ENCODE results near the gene REG1B. TPM values are rescaled to one million over a fixed set of nuclear protein-coding genes. Genes with fewer than 3 reads are reported as not detected.

The REG1B gene
- total RNA-seq (2014; rRNA removed; shearing (Covaris generic)), result not detected in 2 replicates

- H3K4me1 ChIP-seq, result no peaks in the 10 kb centered on the region
- H3K9me3 ChIP-seq (replicated peaks), result no peaks in the 10 kb centered on the region
- no peaks in the 10 kb centered on the region for H3K27me3 ChIP-seq
- DNase-seq, result no peak
- H3K27ac ChIP-seq, result no peak within 1 kb of the TSS
- no peak within 1 kb of the TSS for H3K4me3 ChIP-seq
- H3K36me3 ChIP-seq, result no peaks in the 10 kb centered on the region
These were observed at the start of gene REG1B for GRCh38 chr2:79087785-79088364. TSS of gene REG1B (minus strand) at chr2:79087993. CDS start at chr2:79087612, 381 bp downstream.

GRCh38 chr2:79131687-79132086 lies 43.9 kb upstream of the REG1B start:
- no peaks in the 10 kb centered on the region for H3K36me3 ChIP-seq
- H3K27me3 ChIP-seq, result no peaks in the 10 kb centered on the region
- H3K4me1 ChIP-seq, result no peaks in the 10 kb centered on the region
- no peaks in the 10 kb centered on the region for H3K9me3 ChIP-seq (replicated peaks)
- no peak overlapping the region for H3K4me3 ChIP-seq
- DNase-seq, result no peak
- no peak overlapping the region for H3K27ac ChIP-seq

DNA sequence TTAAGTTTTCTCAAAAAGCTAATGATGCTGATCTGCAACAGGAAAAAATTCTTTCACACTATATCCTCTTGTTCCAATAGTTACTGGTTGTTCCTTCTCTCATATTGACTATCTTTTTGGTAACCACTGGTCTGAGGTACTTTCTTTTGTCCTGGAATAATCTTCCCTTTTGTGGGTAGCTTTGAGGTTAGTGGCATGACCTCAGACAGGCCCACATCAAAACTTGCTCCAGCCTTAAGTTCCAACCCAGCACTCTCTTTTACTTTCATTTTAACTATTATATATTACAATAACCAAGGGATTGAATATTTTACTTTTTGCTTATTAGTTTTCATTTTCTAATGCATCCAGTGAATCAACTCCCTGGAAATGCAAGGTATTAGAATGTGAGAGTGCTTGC lies 42.0 kb upstream of the REG1B start:
- no peaks in the 10 kb centered on the region for H3K9me3 ChIP-seq (replicated peaks)
- DNase-seq, result no peak
- no peaks in the 10 kb centered on the region for H3K36me3 ChIP-seq
- H3K4me1 ChIP-seq, result no peaks in the 10 kb centered on the region
- H3K4me3 ChIP-seq, result no peak overlapping the region
- H3K27ac ChIP-seq, result no peak overlapping the region
- no peaks in the 10 kb centered on the region for H3K27me3 ChIP-seq

DNA sequence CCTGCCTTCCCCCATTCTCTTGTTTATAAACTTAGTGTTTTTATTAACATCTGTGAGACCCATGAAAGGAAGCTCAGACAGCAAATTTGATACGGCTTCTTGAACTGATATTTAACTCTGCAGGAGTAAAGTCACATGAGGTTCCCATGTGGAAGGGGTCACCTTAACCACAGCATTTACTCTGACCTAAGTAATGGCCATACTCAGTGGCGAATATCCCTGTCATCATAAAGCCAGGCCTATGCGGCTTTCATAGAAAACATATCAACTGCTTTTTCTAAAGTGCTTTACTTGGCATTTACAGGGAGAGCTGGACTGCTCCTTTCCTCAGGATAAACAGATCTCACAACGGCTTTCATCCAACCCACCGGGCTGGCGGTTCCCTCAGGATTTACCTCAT lies 41.5 kb upstream of the REG1B start:
- no peak overlapping the region for H3K4me3 ChIP-seq
- no peaks in the 10 kb centered on the region for H3K4me1 ChIP-seq
- no peaks in the 10 kb centered on the region for H3K27me3 ChIP-seq
- H3K27ac ChIP-seq, result no peak overlapping the region
- DNase-seq, result no peak
- no peaks in the 10 kb centered on the region for H3K9me3 ChIP-seq (replicated peaks)
- H3K36me3 ChIP-seq, result no peaks in the 10 kb centered on the region

GRCh38 chr2:79128406-79128805 lies 40.6 kb upstream of the REG1B start:
- Histone ChIP-seq H3K27me3 (no peaks in the 10 kb centered on the region), H3K36me3 (no peaks in the 10 kb centered on the region), H3K27ac (no peak overlapping the region), H3K4me3 (no peak overlapping the region), H3K9me3 (replicated peaks) (no peaks in the 10 kb centered on the region), H3K4me1 (no peaks in the 10 kb centered on the region)
- DNase-seq, result no peak

DNA sequence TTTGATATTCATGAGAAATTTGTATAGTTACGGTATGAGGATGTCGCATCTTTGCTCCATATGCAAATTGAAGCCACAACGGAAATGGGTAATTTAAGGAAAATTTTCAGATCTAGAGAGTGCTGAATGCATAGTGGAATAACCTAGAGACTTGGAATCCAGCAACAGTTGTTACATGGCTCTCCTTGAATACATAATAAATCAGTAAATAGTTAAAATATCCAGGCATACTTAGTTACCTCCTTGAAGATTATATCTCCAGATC lies 37.9 kb upstream of the REG1B start:
- no peak overlapping the region for H3K4me3 ChIP-seq
- 0 out of 2 replicates have a peak, but pooled peaks cover 4% of the 10 kb centered on the region for H3K27me3 ChIP-seq
- H3K4me1 ChIP-seq, result no peaks in the 10 kb centered on the region
- no peaks in the 10 kb centered on the region for H3K9me3 ChIP-seq (replicated peaks)
- H3K36me3 ChIP-seq, result no peaks in the 10 kb centered on the region
- no peak for DNase-seq
- H3K27ac ChIP-seq, result no peak overlapping the region

DNA sequence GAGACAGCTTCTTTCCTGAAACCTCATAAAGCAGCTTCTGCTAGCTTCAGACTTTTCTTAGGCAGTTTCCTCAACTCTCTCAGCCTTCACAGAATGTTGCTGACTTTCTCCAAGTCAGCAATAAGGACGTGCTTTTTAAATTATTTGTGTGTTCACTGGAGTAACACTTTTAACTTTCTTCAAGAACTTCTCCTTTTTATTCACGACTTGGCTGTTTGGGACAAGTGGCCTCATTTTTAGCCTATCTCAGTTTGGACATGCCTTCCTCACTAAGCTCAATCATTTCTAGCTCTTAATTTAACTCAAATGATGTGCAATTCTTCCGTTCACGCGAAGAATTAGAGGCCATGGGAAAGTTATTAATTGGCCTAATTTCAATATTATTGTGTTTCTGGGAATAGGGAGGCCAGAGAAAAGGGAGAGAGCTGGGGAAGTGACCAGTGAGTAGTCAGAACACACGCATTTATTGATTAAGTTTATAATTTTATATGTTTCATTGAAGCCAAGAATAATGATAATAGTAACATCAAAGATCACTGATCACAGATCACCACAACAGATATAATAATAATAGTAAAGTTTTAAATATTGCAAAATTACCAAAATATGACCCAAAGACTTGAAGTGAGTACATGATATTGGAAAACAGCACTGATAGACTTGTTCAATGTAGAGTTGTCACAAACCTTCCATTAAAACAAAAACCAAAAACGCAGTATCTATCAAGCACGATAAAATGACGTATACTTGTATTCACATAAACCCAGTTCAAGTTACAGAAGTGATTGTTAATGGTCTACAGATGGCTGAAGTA lies 37.3 kb upstream of the REG1B start:
- Histone ChIP-seq H3K27ac (no peak overlapping the region), H3K9me3 (replicated peaks) (no peaks in the 10 kb centered on the region), H3K4me1 (no peaks in the 10 kb centered on the region)

GRCh38 chr2:79122676-79123075 lies 34.9 kb upstream of the REG1B start:
- Histone ChIP-seq H3K4me3 (no peak overlapping the region), H3K36me3 (no peaks in the 10 kb centered on the region), H3K9me3 (replicated peaks) (no peaks in the 10 kb centered on the region), H3K27me3 (0 out of 2 replicates have a peak, but pooled peaks cover 4% of the 10 kb centered on the region), H3K27ac (no peak overlapping the region), H3K4me1 (no peaks in the 10 kb centered on the region)
- DNase-seq, result no peak

More for the DNA sequence above, 37.3 kb upstream of the REG1B start:
- H3K4me3 ChIP-seq, result no peak overlapping the region
- no peaks in the 10 kb centered on the region for H3K36me3 ChIP-seq
- H3K27me3 ChIP-seq, result 0 out of 2 replicates have a peak, but pooled peaks cover 4% of the 10 kb centered on the region
- no peak for DNase-seq

- Histone ChIP-seq H3K27ac (no peak within 1 kb of the TSS), H3K9me3 (replicated peaks) (no peaks in the 10 kb centered on the region), H3K36me3 (no peaks in the 10 kb centered on the region), H3K4me3 (no peak within 1 kb of the TSS), H3K4me1 (no peaks in the 10 kb centered on the region), H3K27me3 (0 out of 2 replicates have a peak, but pooled peaks cover 4% of the 10 kb centered on the region)
- no peak for DNase-seq
These were observed 32.5 kb upstream of the REG1B start, which contains the start of gene REG1A for GRCh38 chr2:79120194-79120713. TSS of gene REG1A (plus strand) at chr2:79120488. CDS start at chr2:79120862, 374 bp downstream.

- Histone ChIP-seq H3K27me3 (0 out of 2 replicates have a peak, but pooled peaks cover 3% of the 10 kb centered on the region), H3K36me3 (no peaks in the 10 kb centered on the region), H3K4me3 (no peak overlapping the region), H3K27ac (no peak overlapping the region), H3K4me1 (no peaks in the 10 kb centered on the region), H3K9me3 (replicated peaks) (no peaks in the 10 kb centered on the region)
- DNase-seq, result no peak
These were observed 29.5 kb upstream of the REG1B start for GRCh38 chr2:79116997-79117928.

GRCh38 chr2:79114797-79115494 lies 27.2 kb upstream of the REG1B start:
- no peak for DNase-seq
- H3K27ac ChIP-seq, result no peak overlapping the region
- H3K9me3 ChIP-seq (replicated peaks), result no peaks in the 10 kb centered on the region
- no peak overlapping the region for H3K4me3 ChIP-seq
- no peaks in the 10 kb centered on the region for H3K36me3 ChIP-seq
- no peaks in the 10 kb centered on the region for H3K27me3 ChIP-seq
- no peaks in the 10 kb centered on the region for H3K4me1 ChIP-seq

GRCh38 chr2:79112269-79112668 lies 24.5 kb upstream of the REG1B start:
- Histone ChIP-seq H3K4me3 (no peak overlapping the region), H3K36me3 (no peaks in the 10 kb centered on the region), H3K27me3 (no peaks in the 10 kb centered on the region), H3K27ac (no peak overlapping the region), H3K4me1 (no peaks in the 10 kb centered on the region), H3K9me3 (replicated peaks) (no peaks in the 10 kb centered on the region)
- no peak for DNase-seq

DNA sequence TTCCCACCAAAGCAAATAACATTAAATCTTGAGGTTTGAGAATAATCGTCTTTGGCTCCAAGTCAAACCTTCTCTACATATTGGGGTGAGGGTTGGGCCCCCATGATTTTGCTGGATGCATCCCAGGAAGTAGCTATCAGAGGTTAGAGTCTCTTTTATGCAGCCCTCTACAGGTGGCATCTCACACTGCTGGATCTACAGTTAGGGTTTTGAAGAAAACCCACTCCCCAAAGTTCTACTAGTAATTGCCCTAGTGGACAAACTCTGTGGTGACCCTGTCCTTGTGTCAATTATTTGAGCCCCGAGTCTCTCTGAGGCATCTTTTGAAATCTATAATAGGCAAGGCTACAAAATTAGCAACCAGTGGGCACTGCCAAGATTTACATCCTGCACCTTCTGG lies 17.5 kb upstream of the REG1B start:
- Histone ChIP-seq H3K27me3 (no peaks in the 10 kb centered on the region; the same call in 1 of the 2 replicates), H3K36me3 (no peaks in the 10 kb centered on the region), H3K4me1 (no peaks in the 10 kb centered on the region), H3K9me3 (replicated peaks) (no peaks in the 10 kb centered on the region; the same call in 1 of the 2 replicates), H3K4me3 (no peak overlapping the region), H3K27ac (no peak overlapping the region)
- no peak for DNase-seq

DNA sequence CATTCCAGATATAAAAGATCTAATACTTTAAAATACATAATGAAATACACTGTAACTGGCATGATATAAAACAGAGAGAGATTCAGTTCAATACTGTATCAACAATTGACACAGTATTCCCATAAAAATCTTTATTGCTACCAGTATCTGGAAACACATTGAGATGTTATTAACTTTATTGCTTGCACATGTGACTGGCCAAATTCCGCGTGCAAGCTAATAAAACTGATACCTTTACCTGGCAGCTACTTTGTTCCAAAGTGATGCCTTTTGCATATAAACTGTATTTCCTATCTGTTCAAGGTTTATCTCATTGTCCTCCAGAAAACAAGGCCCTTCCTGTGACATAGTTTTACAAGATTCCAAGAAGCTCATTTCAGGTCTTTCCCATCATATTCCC lies 15.4 kb upstream of the REG1B start:
- Histone ChIP-seq H3K4me3 (no peak overlapping the region), H3K27ac (no peak overlapping the region), H3K9me3 (replicated peaks) (no peaks in the 10 kb centered on the region; the same call in 1 of the 2 replicates), H3K4me1 (no peaks in the 10 kb centered on the region), H3K27me3 (peaks cover 3% of the 10 kb centered on the region; the same call in 1 of the 2 replicates), H3K36me3 (no peaks in the 10 kb centered on the region)
- no peak for DNase-seq
